BJ (cell line): Measurements from ENCODE around the gene PTPRM. TPM values are rescaled to one million over a fixed set of nuclear protein-coding genes. Genes with fewer than 3 reads are reported as not detected.

Experiments
- CTCF ChIA-PET: fragments of 350-600 bp; formaldehyde crosslinking; extraction: SDS; loops from one replicate; lab custom pipeline; 2021; ENCODE audit warnings: antibody characterized with exemption, inconsistent platforms; lab: Yijun Ruan, JAX
- POLR2A ChIA-PET: fragments of 300-600 bp; sonication (Branson Sonifier 250); formaldehyde crosslinking; extraction: SDS; loops from one replicate; lab custom pipeline; 2021; ENCODE audit warnings: antibody characterized with exemption; lab: Charles Lee
- DNase-seq: peaks from one replicate; pipeline ENCODE4 v3.0.0-alpha.2; 2011; ENCODE audit warnings: low read depth
- H3K27me3 ChIP-seq: 2 replicates; pipeline ENCODE4 v1.6.0; 2011; ENCODE audit warnings: low read length; ENCODE audit not compliant: control insufficient read depth, insufficient read depth
- H3K36me3 ChIP-seq: 2 replicates; pipeline ENCODE4 v1.5.1; 2011; ENCODE audit warnings: low read length; ENCODE audit not compliant: control insufficient read depth, insufficient read depth
- H3K4me3 ChIP-seq: 2 replicates; pipeline ENCODE4 v1.5.1; 2011; ENCODE audit warnings: low read depth, mild to moderate bottlenecking, control low read depth, low read length
- CTCF ChIP-seq: IDR thresholded peaks from 2 replicates; pipeline ENCODE4 v1.5.1; 2011; ENCODE audit warnings: low read depth, mild to moderate bottlenecking, control low read depth, inconsistent platforms, low read length, moderate library complexity; ENCODE audit not compliant: insufficient read depth
- polyA plus RNA-seq: library from polyadenylated mRNA; depleted of rRNA; stranded (reverse); fragments of >200 nt; gene quantifications from 2 replicates; pipeline ENCODE4 v1.2.3, GENCODE V29; 2011

The PTPRM gene
- polyA plus RNA-seq, 1 experiment, result 149 TPM

GRCh38 chr18:7754725-7755181 lies 187.6 kb downstream of the PTPRM start:
- TF ChIP-seq CTCF, result no peak
- ChIA-PET CTCF (interaction anchor here (0.6 to 1.1 kb wide), 2 partner anchors 187 to 442 kb away, joined by 4 to 5 read pairs; partner anchors contain the start of gene PTPRM), POLR2A (no interaction called here)
- Histone ChIP-seq H3K27me3 (no peaks in the 10 kb centered on the region), H3K4me3 (no peak overlapping the region), H3K36me3 (no peaks in the 10 kb centered on the region)
- DNase-seq, result no peak

- Histone ChIP-seq H3K36me3 (no peaks in the 10 kb centered on the region), H3K4me3 (no peak overlapping the region), H3K27me3 (no peaks in the 10 kb centered on the region)
- ChIA-PET CTCF (interaction anchor here (0.6 to 1.1 kb wide), 2 partner anchors 44 to 441 kb away, joined by 3 to 5 read pairs; no protein-coding TSS in a partner anchor), POLR2A (no interaction called here)
- peak; percentile 42 for TF ChIP-seq CTCF
- no peak for DNase-seq
Measured at GRCh38 chr18:7755753-7756475, 188.8 kb downstream of the PTPRM start.

- POLR2A ChIA-PET, result no interaction called here
- CTCF ChIA-PET, result interaction anchor here (2.4 kb wide), 1 partner anchor 190 kb away, joined by 9 read pairs; the partner anchor contains the start of gene PTPRM
- no peak for DNase-seq
- TF ChIP-seq CTCF, result no peak
- Histone ChIP-seq H3K36me3 (no peaks in the 10 kb centered on the region), H3K4me3 (no peak overlapping the region), H3K27me3 (no peaks in the 10 kb centered on the region)
Measured at GRCh38 chr18:7757175-7757574, 190.1 kb downstream of the PTPRM start.

- H3K4me3 ChIP-seq, result no peak overlapping the region
- no peak for TF ChIP-seq CTCF
- H3K36me3 ChIP-seq, result no peaks in the 10 kb centered on the region
- ChIA-PET POLR2A (no interaction called here), CTCF (interaction anchor here (2.4 kb wide), 1 partner anchor 191 kb away, joined by 9 read pairs; the partner anchor contains the start of gene PTPRM)
- no peaks in the 10 kb centered on the region for H3K27me3 ChIP-seq
- no peak for DNase-seq
Measured at GRCh38 chr18:7758764-7759163, 191.6 kb downstream of the PTPRM start.
